HEK293 (cell line): ENCODE measurements around the gene FBXL7.

ENCODE experiments used
- CTCF ChIA-PET: fragments of 350-600 bp; formaldehyde crosslinking; extraction: SDS; loops from one replicate; lab custom pipeline; 2021; ENCODE audit warnings: antibody characterized with exemption; lab: Yijun Ruan, JAX
- POLR2A ChIA-PET: fragments of 300-600 bp; formaldehyde crosslinking; extraction: SDS; loops from one replicate; lab custom pipeline; 2020; ENCODE audit warnings: antibody characterized with exemption, inconsistent platforms; lab: Yijun Ruan, JAX
- H3K27ac ChIP-seq: fragments of 200-500 bp; sonication (Bioruptor generic); 2 replicates; pipeline ENCODE4 v1.5.1; 2014; ENCODE audit warnings: low read depth, low read length, control low read depth, inconsistent platforms; ENCODE audit errors: extremely low read depth
- H3K36me3 ChIP-seq, 2 experiments: fragments of 200-500 bp in 1 of 2; sonication (Bioruptor generic) in 1 of 2; 1 replicate in 1 of 2; 2 replicates in 1 of 2; pipeline ENCODE4 v1.5.1; 2014 to 2017; ENCODE audit warnings: inconsistent platforms in 2 of 2, low read length in 2 of 2; ENCODE audit not compliant: control insufficient read depth in 2 of 2, insufficient read depth in 1 of 2
- H3K4me1 ChIP-seq: fragments of 200-500 bp; sonication (Bioruptor generic); 2 replicates; pipeline ENCODE4 v1.5.1; 2014; ENCODE audit warnings: mild to moderate bottlenecking, low read length, inconsistent platforms; ENCODE audit not compliant: control insufficient read depth, insufficient read depth
- H3K4me3 ChIP-seq: 2 replicates; pipeline ENCODE4 v1.5.1; 2011; ENCODE audit warnings: low read depth, mild to moderate bottlenecking, control low read depth, low read length, moderate library complexity
- H3K9me3 ChIP-seq: fragments of 200-500 bp; sonication (Bioruptor generic); 2 replicates; pipeline ENCODE4 v1.5.1; 2014; ENCODE audit warnings: low read depth, low read length, inconsistent platforms; ENCODE audit not compliant: control insufficient read depth, insufficient read depth
- BCL11A ChIP-seq: fragments of 450-650 bp; formaldehyde crosslinking; IDR thresholded peaks from 2 replicates; pipeline ENCODE4 v1.5.1; 2016; ENCODE audit warnings: low read depth, missing biosample characterization, missing genetic modification characterization
- GLI2 ChIP-seq: fragments of 450-650 bp; formaldehyde crosslinking; IDR thresholded peaks from 2 replicates; pipeline ENCODE4; 2017; ENCODE audit warnings: missing biosample characterization, missing genetic modification characterization, low read depth, borderline replicate concordance
- HIC1 ChIP-seq: fragments of 450-650 bp; formaldehyde crosslinking; IDR thresholded peaks from 2 replicates; pipeline ENCODE4 v1.5.1; 2016; ENCODE audit warnings: missing biosample characterization, missing genetic modification characterization
- INSM2 ChIP-seq: fragments of 450-650 bp; formaldehyde crosslinking; IDR thresholded peaks from 2 replicates; pipeline ENCODE4 v1.5.1; 2016; ENCODE audit warnings: missing biosample characterization, missing genetic modification characterization
- KLF10 ChIP-seq: fragments of 450-650 bp; IDR thresholded peaks from 2 replicates; pipeline ENCODE4 v1.5.1; 2018; ENCODE audit warnings: missing biosample characterization, mild to moderate bottlenecking, missing genetic modification characterization
- TCF7L2 ChIP-seq: IDR thresholded peaks from 2 replicates; pipeline ENCODE4 v1.6.1; 2011; ENCODE audit warnings: low read depth, mild to moderate bottlenecking, inconsistent platforms, low read length, moderate library complexity, borderline replicate concordance
- TRIM28 ChIP-seq: IDR thresholded peaks from 2 replicates; pipeline ENCODE4 v1.6.1; 2011; ENCODE audit warnings: low read length, control low read depth, borderline replicate concordance
- ZBTB17 ChIP-seq: fragments of 450-650 bp; formaldehyde crosslinking; IDR thresholded peaks from 2 replicates; pipeline ENCODE4 v1.5.1; 2016; ENCODE audit warnings: missing biosample characterization, missing genetic modification characterization
- ZBTB7A ChIP-seq: fragments of 450-650 bp; formaldehyde crosslinking; IDR thresholded peaks from 2 replicates; pipeline ENCODE4 v1.5.1; 2016; ENCODE audit warnings: low read depth, missing biosample characterization, missing genetic modification characterization
- ZNF10 ChIP-seq: fragments of 450-650 bp; formaldehyde crosslinking; IDR thresholded peaks from 2 replicates; pipeline ENCODE4 v1.5.1; 2017; ENCODE audit warnings: missing biosample characterization, missing genetic modification characterization
- ZNF138 ChIP-seq: fragments of 450-650 bp; formaldehyde crosslinking; IDR thresholded peaks from 2 replicates; pipeline ENCODE4 v1.5.1; 2016; ENCODE audit warnings: missing biosample characterization, missing genetic modification characterization, borderline replicate concordance
- ZNF202 ChIP-seq: fragments of 450-650 bp; formaldehyde crosslinking; IDR thresholded peaks from 2 replicates; pipeline ENCODE4 v1.5.1; 2016; ENCODE audit warnings: missing biosample characterization, missing genetic modification characterization, borderline replicate concordance
- ZNF211 ChIP-seq: fragments of 450-650 bp; formaldehyde crosslinking; IDR thresholded peaks from 2 replicates; pipeline ENCODE4 v1.5.1; 2016; ENCODE audit warnings: low read depth, missing biosample characterization, missing genetic modification characterization
- ZNF394 ChIP-seq: fragments of 450-650 bp; formaldehyde crosslinking; IDR thresholded peaks from 2 replicates; pipeline ENCODE4 v1.5.1; 2016; ENCODE audit warnings: missing biosample characterization, missing genetic modification characterization, mild to moderate bottlenecking, moderate library complexity, borderline replicate concordance
- ZNF398 ChIP-seq: fragments of 450-650 bp; formaldehyde crosslinking; IDR thresholded peaks from 2 replicates; pipeline ENCODE4 v1.5.1; 2017; ENCODE audit warnings: missing biosample characterization, missing genetic modification characterization
- ZNF449 ChIP-seq: fragments of 450-650 bp; formaldehyde crosslinking; IDR thresholded peaks from 2 replicates; pipeline ENCODE4 v1.5.1; 2017; ENCODE audit warnings: missing biosample characterization, mild to moderate bottlenecking, missing genetic modification characterization, moderate library complexity
- ZNF510 ChIP-seq: fragments of 450-650 bp; formaldehyde crosslinking; IDR thresholded peaks from 2 replicates; pipeline ENCODE4 v1.5.1; 2018; ENCODE audit warnings: mild to moderate bottlenecking, missing genetic modification characterization, missing biosample characterization; ENCODE audit not compliant: insufficient replicate concordance
- ZNF513 ChIP-seq: fragments of 450-650 bp; IDR thresholded peaks from 2 replicates; pipeline ENCODE4 v1.5.1; 2018; ENCODE audit warnings: missing biosample characterization, missing genetic modification characterization
- ZNF529 ChIP-seq: fragments of 450-650 bp; formaldehyde crosslinking; IDR thresholded peaks from 2 replicates; pipeline ENCODE4 v1.5.1; 2017; ENCODE audit warnings: missing genetic modification characterization, missing biosample characterization; ENCODE audit not compliant: insufficient replicate concordance
- ZNF548 ChIP-seq: fragments of 450-650 bp; formaldehyde crosslinking; IDR thresholded peaks from 2 replicates; pipeline ENCODE4 v1.5.1; 2016; ENCODE audit warnings: missing biosample characterization, missing genetic modification characterization
- ZNF549 ChIP-seq: fragments of 450-650 bp; IDR thresholded peaks from 2 replicates; pipeline ENCODE4 v1.5.1; 2018; ENCODE audit warnings: missing biosample characterization, missing genetic modification characterization, mild to moderate bottlenecking, inconsistent platforms, moderate library complexity
- ZNF558 ChIP-seq: fragments of 450-650 bp; formaldehyde crosslinking; IDR thresholded peaks from 2 replicates; pipeline ENCODE4 v1.5.1; 2016; ENCODE audit warnings: missing biosample characterization, missing genetic modification characterization
- ZNF571 ChIP-seq: fragments of 450-650 bp; formaldehyde crosslinking; IDR thresholded peaks from 2 replicates; pipeline ENCODE4 v1.5.0; 2017; ENCODE audit warnings: missing biosample characterization, missing genetic modification characterization
- ZNF658 ChIP-seq: fragments of 450-650 bp; formaldehyde crosslinking; IDR thresholded peaks from 2 replicates; pipeline ENCODE4; 2016; ENCODE audit warnings: missing biosample characterization, missing genetic modification characterization
- ZNF704 ChIP-seq: fragments of 450-650 bp; formaldehyde crosslinking; IDR thresholded peaks from 2 replicates; pipeline ENCODE4 v1.5.1; 2016; ENCODE audit warnings: missing biosample characterization, missing genetic modification characterization
- ZSCAN18 ChIP-seq: fragments of 450-650 bp; formaldehyde crosslinking; IDR thresholded peaks from 2 replicates; pipeline ENCODE4 v1.5.1; 2016; ENCODE audit warnings: missing biosample characterization, missing genetic modification characterization

FBXL7 gene

GRCh38 chr5:15502208-15502607 is 2.2 kb downstream of the FBXL7 start (continued):
- TF ChIP-seq ZSCAN18 (tag by site-specific recombination) (no peak), ZNF658 (no peak), ZNF549 (tag by site-specific recombination) (no peak), ZNF202 (tag by site-specific recombination) (no peak), ZNF571 (tag by site-specific recombination) (no peak), INSM2 (tag by site-specific recombination) (no peak), ZNF558 (tag by site-specific recombination) (no peak)

GRCh38 chr5:15506146-15506545 is 6.2 kb downstream of the FBXL7 start:
- CTCF ChIA-PET: no interaction called here
- H3K36me3 ChIP-seq: no peaks in the 10 kb centered on the region
- TF ChIP-seq ZNF548 (tag by site-specific recombination) (no peak), ZNF10 (tag by site-specific recombination) (no peak), ZNF558 (tag by site-specific recombination) (no peak), TCF7L2 (no peak), ZNF394 (tag by site-specific recombination) (no peak), ZNF510 (tag by site-specific recombination) (no peak), ZBTB17 (tag by site-specific recombination) (no peak), HIC1 (no peak), ZNF704 (tag by site-specific recombination) (no peak), BCL11A (tag by site-specific recombination) (no peak), ZNF449 (tag by site-specific recombination) (no peak), GLI2 (tag by site-specific recombination) (no peak), TRIM28 (no peak), ZNF211 (no peak), ZNF513 (tag by site-specific recombination) (no peak), ZNF138 (tag by site-specific recombination) (no peak), ZNF529 (no peak), KLF10 (tag by site-specific recombination) (no peak), ZNF398 (tag by site-specific recombination) (no peak), ZBTB7A (tag by site-specific recombination) (no peak)
- H3K9me3 ChIP-seq: no peaks in the 10 kb centered on the region
- H3K4me1 ChIP-seq: no peaks in the 10 kb centered on the region; the same call in 1 of the 2 replicates
- H3K4me3 ChIP-seq: no peak overlapping the region
- POLR2A ChIA-PET: no interaction called here
- no peak overlapping the region for H3K27ac ChIP-seq
